ENCODE data around the gene IQGAP3.
A peak's percentile ranks its signal among the peaks of the same experiment; 100 is the strongest.

Gene IQGAP3

GRCh38 chr1:156508955-156509234 is 63.5 kb downstream of the IQGAP3 start:
- no peak for DNase-seq (ENCODE audit: low read depth)
- no peak for TF ChIP-seq CTCF (IDR thresholded peaks at IDR 0.05; ENCODE audit: insufficient read depth, low read depth, low read length, missing control alignments)
- H3K4me3 ChIP-seq (ENCODE audit: low read length): no peak overlapping the region

- TF ChIP-seq CTCF (IDR thresholded peaks at IDR 0.05; ENCODE audit: insufficient read depth, low read depth, low read length, missing control alignments): no peak
These were observed 64.0 kb downstream of the IQGAP3 start for GRCh38 chr1:156508205-156508954.

GRCh38 chr1:156506450-156506849 is 65.9 kb downstream of the IQGAP3 start:
- H3K4me3 ChIP-seq (ENCODE audit: low read length): no peak overlapping the region
- TF ChIP-seq CTCF (IDR thresholded peaks at IDR 0.05; ENCODE audit: insufficient read depth, low read depth, low read length, missing control alignments): no peak
- DNase-seq (ENCODE audit: low read depth): no peak

More at GRCh38 chr1:156508205-156508954, 64.0 kb downstream of the IQGAP3 start:
- no peak for DNase-seq (ENCODE audit: low read depth)
- no peak overlapping the region for H3K4me3 ChIP-seq (ENCODE audit: low read length)

- no peak for DNase-seq (ENCODE audit: low read depth)
- no peak for TF ChIP-seq CTCF (IDR thresholded peaks at IDR 0.05; ENCODE audit: insufficient read depth, low read depth, low read length, missing control alignments)
- peak overlapping the region; percentile 43 for H3K4me3 ChIP-seq (ENCODE audit: low read length)
These were observed 66.6 kb downstream of the IQGAP3 start for GRCh38 chr1:156505679-156506298.

- H3K4me3 ChIP-seq (ENCODE audit: low read length): peak overlapping the region; percentile 43
- peak; percentile 100 for DNase-seq (ENCODE audit: low read depth)
- no peak for TF ChIP-seq CTCF (IDR thresholded peaks at IDR 0.05; ENCODE audit: insufficient read depth, low read depth, low read length, missing control alignments)
These were observed 67.3 kb downstream of the IQGAP3 start for GRCh38 chr1:156504821-156505678.

- peak; percentile 8 for DNase-seq (ENCODE audit: low read depth)
- peak overlapping the region; percentile 29 for H3K4me3 ChIP-seq (ENCODE audit: low read length)
- TF ChIP-seq CTCF (IDR thresholded peaks at IDR 0.05; ENCODE audit: insufficient read depth, low read depth, low read length, missing control alignments): no peak
These were observed 67.9 kb downstream of the IQGAP3 start for GRCh38 chr1:156504438-156504813.
